ENCODE data around the gene CDKN3.

CDKN3 gene

GRCh38 chr14:54465654-54466053 lies 68.8 kb downstream of the CDKN3 start:
- no peaks in the 10 kb centered on the region for H4K20me1 ChIP-seq (ENCODE audit: insufficient read depth, low read length, poor library complexity, severe bottlenecking)
- H3K4me2 ChIP-seq (ENCODE audit: low read depth, low read length, poor library complexity, severe bottlenecking) = no peak overlapping the region
- no peaks in the 10 kb centered on the region for H3K27me3 ChIP-seq (ENCODE audit: insufficient read depth, low read length, poor library complexity, severe bottlenecking)
- H3K79me2 ChIP-seq (ENCODE audit: insufficient read depth, low read length) = no peaks in the 10 kb centered on the region
- H3F3A ChIP-seq (ENCODE audit: low read depth) = no peaks in the 10 kb centered on the region
- H3K9me2 ChIP-seq (replicated peaks; ENCODE audit: low read depth, low read length) = no peaks in the 10 kb centered on the region
- TF ChIP-seq EZH2phosphoT487 (IDR thresholded peaks at IDR 0.05; ENCODE audit: borderline replicate concordance) (no peak), CTCF (conservative IDR thresholded peaks at IDR 0.05; ENCODE audit: low read length) (no peak)
- H2AFZ ChIP-seq (ENCODE audit: low read length) = no peak overlapping the region
- H3K4me1 ChIP-seq (ENCODE audit: insufficient read depth, low read length, poor library complexity, severe bottlenecking) = no peaks in the 10 kb centered on the region
- no peaks in the 10 kb centered on the region for H3K36me3 ChIP-seq (ENCODE audit: insufficient read depth, low read length)
- H3K9me3 ChIP-seq (ENCODE audit: insufficient read depth, low read depth, low read length) = peaks cover 3% of the 10 kb centered on the region; the same call in 1 of the 2 replicates
- no peak overlapping the region for H3K9ac ChIP-seq (ENCODE audit: low read depth, low read length, poor library complexity, severe bottlenecking)
- no peak overlapping the region for H3K4me3 ChIP-seq (ENCODE audit: low read length, poor library complexity, severe bottlenecking)

GRCh38 chr14:54467280-54467679 lies 70.5 kb downstream of the CDKN3 start:
- no peak overlapping the region for H2AFZ ChIP-seq (ENCODE audit: low read length)
- H3K27me3 ChIP-seq (ENCODE audit: insufficient read depth, low read length, poor library complexity, severe bottlenecking) = no peaks in the 10 kb centered on the region
- H3K9me2 ChIP-seq (replicated peaks; ENCODE audit: low read depth, low read length) = no peaks in the 10 kb centered on the region
- H3K79me2 ChIP-seq (ENCODE audit: insufficient read depth, low read length) = no peaks in the 10 kb centered on the region
- H3K9ac ChIP-seq (ENCODE audit: low read depth, low read length, poor library complexity, severe bottlenecking) = no peak overlapping the region
- H3K4me2 ChIP-seq (ENCODE audit: low read depth, low read length, poor library complexity, severe bottlenecking) = no peak overlapping the region
- H3F3A ChIP-seq (ENCODE audit: low read depth) = no peaks in the 10 kb centered on the region
- no peak for TF ChIP-seq EZH2phosphoT487 (IDR thresholded peaks at IDR 0.05; ENCODE audit: borderline replicate concordance)
- no peak for TF ChIP-seq CTCF (conservative IDR thresholded peaks at IDR 0.05; ENCODE audit: low read length)
- no peaks in the 10 kb centered on the region; the same call in 1 of the 2 replicates for H3K36me3 ChIP-seq (ENCODE audit: insufficient read depth, low read length)
- peaks cover 3% of the 10 kb centered on the region; the same call in 1 of the 2 replicates for H3K9me3 ChIP-seq (ENCODE audit: insufficient read depth, low read depth, low read length)
- H3K4me1 ChIP-seq (ENCODE audit: insufficient read depth, low read length, poor library complexity, severe bottlenecking) = no peaks in the 10 kb centered on the region
- no peaks in the 10 kb centered on the region for H4K20me1 ChIP-seq (ENCODE audit: insufficient read depth, low read length, poor library complexity, severe bottlenecking)
- no peak overlapping the region for H3K4me3 ChIP-seq (ENCODE audit: low read length, poor library complexity, severe bottlenecking)

Measured in Loucy (cell line).